NOMO-1 treated with DMSO at 0.1 percent for 48 hours (cell line): Measurements from ENCODE around the gene RRP1B.

Experiments
- DNase-seq: peaks from one replicate; lab custom pipeline; 2025; ENCODE audit not compliant: unreplicated experiment; lab: John Stamatoyannopoulos, UW

RRP1B gene

GRCh38 chr21:43739621-43740435 lies 80.5 kb downstream of the RRP1B start:
- DNase-seq = no peak

- DNase-seq = no peak
Observed at GRCh38 chr21:43740497-43741156, 81.3 kb downstream of the RRP1B start.

GRCh38 chr21:43741423-43742096 lies 82.2 kb downstream of the RRP1B start:
- DNase-seq = no peak

- no peak for DNase-seq
Observed at GRCh38 chr21:43743947-43744346, 84.6 kb downstream of the RRP1B start.

- no peak for DNase-seq
Observed at GRCh38 chr21:43744725-43745124, 85.4 kb downstream of the RRP1B start.
